Neural cell (in vitro differentiated cells): ENCODE data around the gene DHX29. TPM values are rescaled to one million over a fixed set of nuclear protein-coding genes. Genes with fewer than 3 reads are reported as not detected.

Experiments
- H2AFZ ChIP-seq: fragments of 200-600, 300-800 bp; sonication (generic), shearing (Covaris generic); 2 replicates; pipeline ENCODE4 v1.6.0; 2014; ENCODE audit warnings: low read depth, mild to moderate bottlenecking, antibody characterized with exemption, low read length, moderate library complexity
- H3F3A ChIP-seq: fragments of 200-600 bp; shearing (Covaris generic); 2 replicates; pipeline ENCODE4 v1.6.1; 2016; ENCODE audit warnings: mild to moderate bottlenecking, moderate library complexity, mixed read lengths, antibody characterized with exemption, low read length; ENCODE audit not compliant: insufficient read depth, poor library complexity, severe bottlenecking
- H3K27ac ChIP-seq: fragments of 200-600, 300-800 bp; sonication (generic), shearing (Covaris generic); 2 replicates; pipeline ENCODE4 v1.5.1; 2014; ENCODE audit warnings: mild to moderate bottlenecking, low read length, moderate library complexity
- H3K27me3 ChIP-seq: fragments of 300-800, 200-600 bp; sonication (generic), shearing (Covaris generic); 2 replicates; pipeline ENCODE4 v1.6.0; 2014; ENCODE audit warnings: mild to moderate bottlenecking, low read depth, low read length, moderate library complexity; ENCODE audit not compliant: insufficient read depth
- H3K36me3 ChIP-seq: fragments of 300-800, 200-600 bp; sonication (generic), shearing (Covaris generic); 2 replicates; pipeline ENCODE4 v1.5.1; 2014; ENCODE audit warnings: mild to moderate bottlenecking, antibody characterized with exemption, low read length, moderate library complexity; ENCODE audit not compliant: insufficient read depth
- H3K4me2 ChIP-seq: fragments of 300-800, 200-600 bp; sonication (generic), shearing (Covaris generic); 2 replicates; pipeline ENCODE4 v1.6.0; 2014; ENCODE audit warnings: mild to moderate bottlenecking, low read length
- H3K4me3 ChIP-seq: fragments of 300-800, 200-600 bp; sonication (generic), shearing (Covaris generic); 2 replicates; pipeline ENCODE4 v1.5.1; 2014; ENCODE audit warnings: mild to moderate bottlenecking, low read length, moderate library complexity
- H3K79me2 ChIP-seq: fragments of 200-600 bp; shearing (Covaris generic); replicated peaks from 2 replicates; pipeline ENCODE4 v1.6.0; 2014; ENCODE audit warnings: mild to moderate bottlenecking, low read length, moderate library complexity; ENCODE audit not compliant: insufficient read depth
- H3K9ac ChIP-seq: fragments of 300-800, 200-600 bp; sonication (generic), shearing (Covaris generic); 2 replicates; pipeline ENCODE4 v1.6.1; 2016; ENCODE audit warnings: mild to moderate bottlenecking, low read length, mixed read lengths
- H3K9me2 ChIP-seq: fragments of 200-600 bp; shearing (Covaris generic); 2 replicates; pipeline ENCODE4 v1.6.1; 2016; ENCODE audit warnings: mild to moderate bottlenecking, low read length, mixed read lengths; ENCODE audit not compliant: insufficient read depth
- H3K9me3 ChIP-seq: fragments of 200-600, 300-800 bp; sonication (generic), shearing (Covaris generic); 2 replicates; pipeline ENCODE4 v1.6.1; 2016; ENCODE audit warnings: mild to moderate bottlenecking, mixed run types, low read length, moderate library complexity, mixed read lengths
- H4K20me1 ChIP-seq: fragments of 200-600 bp; shearing (Covaris generic); 2 replicates; pipeline ENCODE4 v1.6.1; 2016; ENCODE audit warnings: mild to moderate bottlenecking, mixed run types; ENCODE audit not compliant: insufficient read depth
- EP300 ChIP-seq: fragments of 450-650 bp; conservative IDR thresholded peaks from 2 replicates; pipeline ENCODE4 v1.6.1; 2014; ENCODE audit warnings: antibody characterized with exemption, mild to moderate bottlenecking, moderate library complexity; ENCODE audit not compliant: poor library complexity, severe bottlenecking
- EZH2 ChIP-seq: fragments of 200-600, 300-800 bp; shearing (Covaris generic), sonication (generic); IDR thresholded peaks from 2 replicates; pipeline ENCODE4 v1.6.1; 2014; ENCODE audit warnings: antibody characterized with exemption, low read length, borderline replicate concordance, mild to moderate bottlenecking; ENCODE audit not compliant: insufficient read depth, poor library complexity, severe bottlenecking
- MXI1 ChIP-seq: fragments of 450-650 bp; conservative IDR thresholded peaks from 2 replicates; pipeline ENCODE4 v1.6.1; 2014; ENCODE audit warnings: antibody characterized with exemption, mild to moderate bottlenecking; ENCODE audit not compliant: poor library complexity, severe bottlenecking
- POLR2AphosphoS5 ChIP-seq: IDR thresholded peaks from 2 replicates; pipeline ENCODE4 v1.6.1; 2012
- RAD21 ChIP-seq: fragments of 450-650 bp; conservative IDR thresholded peaks from 2 replicates; pipeline ENCODE4 v1.6.1; 2014; ENCODE audit warnings: antibody characterized with exemption, mild to moderate bottlenecking, moderate library complexity
- SMC3 ChIP-seq: fragments of 450-650 bp; conservative IDR thresholded peaks from 2 replicates; pipeline ENCODE4 v1.6.1; 2014; ENCODE audit warnings: antibody characterized with exemption, mild to moderate bottlenecking, moderate library complexity; ENCODE audit not compliant: poor library complexity
- TAF1 ChIP-seq: IDR thresholded peaks from 2 replicates; pipeline ENCODE4 v1.6.1; 2012; ENCODE audit warnings: low read depth
- polyA plus RNA-seq: library from polyadenylated mRNA; depleted of rRNA; stranded (reverse); fragments of >200 nt; gene quantifications from 2 replicates; pipeline ENCODE4 v1.2.3, GENCODE V29; 2014
- TF ChIP-seq, protein P1 (sequence below): fragments of 450-650 bp; IDR thresholded peaks from 2 replicates; pipeline ENCODE4 v1.5.1; 2014; ENCODE audit warnings: antibody characterized with exemption, mild to moderate bottlenecking, moderate library complexity; ENCODE audit not compliant: poor library complexity, severe bottlenecking
- TF ChIP-seq, protein P2 (sequence below): IDR thresholded peaks from 2 replicates; pipeline ENCODE4 v1.6.1; 2012; ENCODE audit warnings: borderline replicate concordance

Gene DHX29
- polyA plus RNA-seq, 1 donor from 2014 or later: 48.1 TPM

GRCh38 chr5:55304584-55304983 lies 2.9 kb downstream of the DHX29 start:
- no peak for TF ChIP-seq TAF1
- TF ChIP-seq SMC3: no peak
- Histone ChIP-seq H3K9me2 (no peaks in the 10 kb centered on the region), H3K36me3 (peaks cover 7% of the 10 kb centered on the region), H3K9me3 (no peaks in the 10 kb centered on the region), H3K9ac (no peak overlapping the region), H3K79me2 (peaks cover 73% of the 10 kb centered on the region), H3K27ac (no peak overlapping the region), H4K20me1 (no peaks in the 10 kb centered on the region), H2AFZ (no peak overlapping the region), H3F3A (no peaks in the 10 kb centered on the region), H3K27me3 (no peaks in the 10 kb centered on the region), H3K4me2 (no peak overlapping the region), H3K4me3 (peak overlapping the region; percentile 89)

GRCh38 chr5:55303238-55303690 lies 4.2 kb downstream of the DHX29 start:
- peaks cover 7% of the 10 kb centered on the region for H3K36me3 ChIP-seq
- H3K79me2 ChIP-seq: peaks cover 66% of the 10 kb centered on the region
- H3K9ac ChIP-seq: no peak overlapping the region
- TF ChIP-seq EP300: no peak
- TF ChIP-seq, protein P1, sequence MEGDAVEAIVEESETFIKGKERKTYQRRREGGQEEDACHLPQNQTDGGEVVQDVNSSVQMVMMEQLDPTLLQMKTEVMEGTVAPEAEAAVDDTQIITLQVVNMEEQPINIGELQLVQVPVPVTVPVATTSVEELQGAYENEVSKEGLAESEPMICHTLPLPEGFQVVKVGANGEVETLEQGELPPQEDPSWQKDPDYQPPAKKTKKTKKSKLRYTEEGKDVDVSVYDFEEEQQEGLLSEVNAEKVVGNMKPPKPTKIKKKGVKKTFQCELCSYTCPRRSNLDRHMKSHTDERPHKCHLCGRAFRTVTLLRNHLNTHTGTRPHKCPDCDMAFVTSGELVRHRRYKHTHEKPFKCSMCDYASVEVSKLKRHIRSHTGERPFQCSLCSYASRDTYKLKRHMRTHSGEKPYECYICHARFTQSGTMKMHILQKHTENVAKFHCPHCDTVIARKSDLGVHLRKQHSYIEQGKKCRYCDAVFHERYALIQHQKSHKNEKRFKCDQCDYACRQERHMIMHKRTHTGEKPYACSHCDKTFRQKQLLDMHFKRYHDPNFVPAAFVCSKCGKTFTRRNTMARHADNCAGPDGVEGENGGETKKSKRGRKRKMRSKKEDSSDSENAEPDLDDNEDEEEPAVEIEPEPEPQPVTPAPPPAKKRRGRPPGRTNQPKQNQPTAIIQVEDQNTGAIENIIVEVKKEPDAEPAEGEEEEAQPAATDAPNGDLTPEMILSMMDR: no peak
- no peak for TF ChIP-seq RAD21
- H3K4me3 ChIP-seq: no peak overlapping the region
- H2AFZ ChIP-seq: no peak overlapping the region
- no peaks in the 10 kb centered on the region for H3K27me3 ChIP-seq
- H3K27ac ChIP-seq: no peak overlapping the region
- no peaks in the 10 kb centered on the region for H3F3A ChIP-seq
- no peaks in the 10 kb centered on the region for H4K20me1 ChIP-seq
- no peaks in the 10 kb centered on the region for H3K9me2 ChIP-seq
- no peaks in the 10 kb centered on the region for H3K9me3 ChIP-seq
- no peak overlapping the region for H3K4me2 ChIP-seq

GRCh38 chr5:55300890-55301289 lies 6.6 kb downstream of the DHX29 start:
- no peaks in the 10 kb centered on the region for H4K20me1 ChIP-seq
- H3K4me2 ChIP-seq: no peak overlapping the region
- no peaks in the 10 kb centered on the region for H3K27me3 ChIP-seq
- no peaks in the 10 kb centered on the region for H3K9me2 ChIP-seq
- TF ChIP-seq POLR2AphosphoS5: no peak
- TF ChIP-seq, protein P1: no peak
- no peak for TF ChIP-seq EP300
- TF ChIP-seq TAF1: no peak
- TF ChIP-seq, protein P2, sequence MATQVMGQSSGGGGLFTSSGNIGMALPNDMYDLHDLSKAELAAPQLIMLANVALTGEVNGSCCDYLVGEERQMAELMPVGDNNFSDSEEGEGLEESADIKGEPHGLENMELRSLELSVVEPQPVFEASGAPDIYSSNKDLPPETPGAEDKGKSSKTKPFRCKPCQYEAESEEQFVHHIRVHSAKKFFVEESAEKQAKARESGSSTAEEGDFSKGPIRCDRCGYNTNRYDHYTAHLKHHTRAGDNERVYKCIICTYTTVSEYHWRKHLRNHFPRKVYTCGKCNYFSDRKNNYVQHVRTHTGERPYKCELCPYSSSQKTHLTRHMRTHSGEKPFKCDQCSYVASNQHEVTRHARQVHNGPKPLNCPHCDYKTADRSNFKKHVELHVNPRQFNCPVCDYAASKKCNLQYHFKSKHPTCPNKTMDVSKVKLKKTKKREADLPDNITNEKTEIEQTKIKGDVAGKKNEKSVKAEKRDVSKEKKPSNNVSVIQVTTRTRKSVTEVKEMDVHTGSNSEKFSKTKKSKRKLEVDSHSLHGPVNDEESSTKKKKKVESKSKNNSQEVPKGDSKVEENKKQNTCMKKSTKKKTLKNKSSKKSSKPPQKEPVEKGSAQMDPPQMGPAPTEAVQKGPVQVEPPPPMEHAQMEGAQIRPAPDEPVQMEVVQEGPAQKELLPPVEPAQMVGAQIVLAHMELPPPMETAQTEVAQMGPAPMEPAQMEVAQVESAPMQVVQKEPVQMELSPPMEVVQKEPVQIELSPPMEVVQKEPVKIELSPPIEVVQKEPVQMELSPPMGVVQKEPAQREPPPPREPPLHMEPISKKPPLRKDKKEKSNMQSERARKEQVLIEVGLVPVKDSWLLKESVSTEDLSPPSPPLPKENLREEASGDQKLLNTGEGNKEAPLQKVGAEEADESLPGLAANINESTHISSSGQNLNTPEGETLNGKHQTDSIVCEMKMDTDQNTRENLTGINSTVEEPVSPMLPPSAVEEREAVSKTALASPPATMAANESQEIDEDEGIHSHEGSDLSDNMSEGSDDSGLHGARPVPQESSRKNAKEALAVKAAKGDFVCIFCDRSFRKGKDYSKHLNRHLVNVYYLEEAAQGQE: no peak
- no peak for TF ChIP-seq SMC3
- no peak for TF ChIP-seq RAD21
- TF ChIP-seq MXI1: no peak
- TF ChIP-seq EZH2: no peak
- no peaks in the 10 kb centered on the region for H3F3A ChIP-seq
- H3K4me3 ChIP-seq: no peak overlapping the region
- H3K79me2 ChIP-seq: peaks cover 51% of the 10 kb centered on the region
- no peak overlapping the region for H3K27ac ChIP-seq
- H3K9me3 ChIP-seq: no peaks in the 10 kb centered on the region
- no peak overlapping the region for H2AFZ ChIP-seq
- no peak overlapping the region for H3K9ac ChIP-seq
- peaks cover 13% of the 10 kb centered on the region for H3K36me3 ChIP-seq
